Lower leg skin (tissue), 3 donors: ENCODE data around the gene COX4I1.

Experiments
- POLR2A ChIP-seq, 2 donors: fragments of 450-650 bp; IDR thresholded peaks; one replicate each; pipeline ENCODE4 v1.6.1; 2016 to 2017; ENCODE audit warnings: antibody characterized with exemption in 2 of 2, mild to moderate bottlenecking in 1 of 2, moderate library complexity in 1 of 2
- TF ChIP-seq, protein P1 (sequence below), 3 donors: fragments of 450-650 bp; IDR thresholded peaks; one replicate each; pipeline ENCODE4 v1.5.1; 2016; ENCODE audit warnings: antibody characterized with exemption in 3 of 3, mild to moderate bottlenecking in 3 of 3, moderate library complexity in 2 of 3

DNA sequence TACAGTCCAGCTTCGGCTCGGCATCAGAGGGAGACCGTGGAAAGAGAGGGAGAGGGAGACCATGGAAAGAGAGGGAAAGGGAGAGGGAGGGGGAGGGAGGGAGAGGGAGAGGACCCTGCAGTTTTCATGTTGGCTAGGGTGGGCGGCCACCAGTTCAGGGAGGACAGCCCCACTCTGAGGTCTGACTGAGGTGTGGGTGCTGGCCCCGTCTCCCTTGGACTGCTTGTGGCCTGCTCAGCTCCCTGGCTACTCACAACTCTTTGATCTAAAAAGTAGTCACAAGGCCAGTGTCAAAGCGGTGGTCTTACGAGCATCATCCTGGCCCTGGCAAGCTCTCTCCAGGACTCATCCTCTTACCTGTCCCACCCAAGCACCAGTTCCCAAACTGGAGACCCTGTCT lies 9.4 kb downstream of the COX4I1 start:
- TF ChIP-seq, protein P1, sequence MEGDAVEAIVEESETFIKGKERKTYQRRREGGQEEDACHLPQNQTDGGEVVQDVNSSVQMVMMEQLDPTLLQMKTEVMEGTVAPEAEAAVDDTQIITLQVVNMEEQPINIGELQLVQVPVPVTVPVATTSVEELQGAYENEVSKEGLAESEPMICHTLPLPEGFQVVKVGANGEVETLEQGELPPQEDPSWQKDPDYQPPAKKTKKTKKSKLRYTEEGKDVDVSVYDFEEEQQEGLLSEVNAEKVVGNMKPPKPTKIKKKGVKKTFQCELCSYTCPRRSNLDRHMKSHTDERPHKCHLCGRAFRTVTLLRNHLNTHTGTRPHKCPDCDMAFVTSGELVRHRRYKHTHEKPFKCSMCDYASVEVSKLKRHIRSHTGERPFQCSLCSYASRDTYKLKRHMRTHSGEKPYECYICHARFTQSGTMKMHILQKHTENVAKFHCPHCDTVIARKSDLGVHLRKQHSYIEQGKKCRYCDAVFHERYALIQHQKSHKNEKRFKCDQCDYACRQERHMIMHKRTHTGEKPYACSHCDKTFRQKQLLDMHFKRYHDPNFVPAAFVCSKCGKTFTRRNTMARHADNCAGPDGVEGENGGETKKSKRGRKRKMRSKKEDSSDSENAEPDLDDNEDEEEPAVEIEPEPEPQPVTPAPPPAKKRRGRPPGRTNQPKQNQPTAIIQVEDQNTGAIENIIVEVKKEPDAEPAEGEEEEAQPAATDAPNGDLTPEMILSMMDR (IDR thresholded peaks at IDR 0.05): no peak
- no peak for TF ChIP-seq POLR2A (IDR thresholded peaks at IDR 0.05)
